Measurements from ENCODE around the gene KCNQ2.

KCNQ2 gene

GRCh38 chr20:63431944-63432343 is 40.5 kb downstream of the KCNQ2 start:
- DNase-seq, result no peak

- DNase-seq, result no peak
Observed at GRCh38 chr20:63430891-63431290, 41.6 kb downstream of the KCNQ2 start.

- no peak for DNase-seq
Observed at GRCh38 chr20:63429992-63430391, 42.5 kb downstream of the KCNQ2 start.

DNA sequence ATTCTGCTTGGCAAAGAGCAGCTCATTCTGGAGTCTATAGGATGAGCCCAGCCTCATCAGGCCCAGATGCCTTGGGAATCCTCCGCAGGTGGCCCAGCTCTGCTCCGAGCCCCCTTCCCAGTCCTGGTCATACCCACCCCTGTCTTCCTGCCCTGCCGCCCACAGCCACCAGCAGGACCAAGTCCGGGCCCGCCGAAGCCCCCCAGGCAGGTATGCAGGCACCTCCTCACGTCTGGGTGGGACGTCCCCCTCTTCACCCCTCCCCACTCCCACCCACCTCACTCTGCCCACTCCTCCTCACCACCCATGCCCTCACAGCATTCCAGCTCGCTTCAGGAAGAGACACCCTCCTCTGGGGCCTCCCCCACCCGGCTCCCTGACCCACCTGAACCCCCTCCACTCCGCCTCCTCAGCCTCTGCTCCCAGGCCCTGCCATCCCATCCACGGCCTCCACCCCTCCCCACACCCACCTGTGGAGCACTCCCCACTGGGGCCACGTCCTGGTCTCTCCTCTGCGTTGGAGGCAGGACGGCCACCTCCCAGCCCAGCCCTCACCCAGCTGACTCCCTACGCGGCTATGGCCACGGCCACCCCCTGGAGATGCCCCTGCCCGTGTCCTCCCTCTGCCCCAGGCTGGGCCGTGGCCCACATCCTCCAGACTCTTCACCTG is 43.4 kb downstream of the KCNQ2 start:
- DNase-seq, result no peak

GRCh38 chr20:63427724-63428330 is 44.6 kb downstream of the KCNQ2 start:
- DNase-seq, result no peak

- no peak for DNase-seq
Observed at GRCh38 chr20:63427206-63427605, 45.2 kb downstream of the KCNQ2 start.

DNA sequence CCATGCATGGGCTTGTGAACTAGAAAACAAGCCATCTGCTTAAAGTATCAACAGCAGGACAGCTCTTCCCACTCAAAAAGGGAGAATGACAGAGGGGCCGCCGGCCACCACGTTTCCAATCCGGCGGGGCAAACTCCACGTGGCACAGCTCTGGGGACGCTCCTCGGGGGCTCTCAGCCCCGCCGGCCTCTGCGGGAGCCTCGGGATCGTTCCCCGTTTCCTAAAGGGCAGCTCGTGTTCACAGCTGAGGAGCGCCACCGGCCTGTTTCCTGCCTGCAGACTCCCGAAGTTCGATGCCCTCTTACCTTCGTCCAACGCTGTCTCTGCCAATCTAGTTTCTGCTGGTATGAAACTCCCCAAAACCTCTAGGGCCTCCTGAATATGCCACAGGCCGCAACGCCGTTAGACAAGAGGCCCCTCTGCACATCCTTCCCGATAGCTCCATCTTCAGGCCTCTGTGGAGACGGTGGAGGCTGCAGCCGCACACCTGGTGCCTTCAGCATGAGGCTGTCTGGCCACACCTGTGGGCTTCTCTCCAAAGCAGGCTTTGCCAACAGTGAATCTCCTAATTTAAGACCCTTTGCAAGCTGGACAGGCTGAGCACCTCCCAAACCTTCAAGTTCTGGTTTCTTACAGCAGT is 46.5 kb downstream of the KCNQ2 start:
- no peak for DNase-seq

DNA sequence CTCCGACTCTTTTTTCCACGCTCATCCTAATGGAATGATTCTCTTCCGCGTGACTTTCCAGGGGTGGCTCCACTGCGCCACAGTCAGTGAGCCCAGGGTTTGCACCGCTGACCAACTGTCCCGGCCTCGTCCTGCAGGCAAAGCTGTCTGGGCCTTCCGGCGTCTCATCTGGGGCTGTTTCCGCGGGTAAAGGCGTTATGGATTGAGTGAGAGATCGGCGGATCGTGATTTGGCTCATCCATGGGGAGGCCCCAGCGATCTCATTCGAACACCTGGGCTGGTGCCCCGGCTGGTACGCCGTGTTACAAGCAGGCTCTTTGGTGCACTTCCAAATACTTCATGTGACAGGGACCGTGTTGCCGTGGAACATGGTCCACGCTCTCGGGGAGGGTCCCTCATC is 47.8 kb downstream of the KCNQ2 start:
- DNase-seq, result no peak

DNA sequence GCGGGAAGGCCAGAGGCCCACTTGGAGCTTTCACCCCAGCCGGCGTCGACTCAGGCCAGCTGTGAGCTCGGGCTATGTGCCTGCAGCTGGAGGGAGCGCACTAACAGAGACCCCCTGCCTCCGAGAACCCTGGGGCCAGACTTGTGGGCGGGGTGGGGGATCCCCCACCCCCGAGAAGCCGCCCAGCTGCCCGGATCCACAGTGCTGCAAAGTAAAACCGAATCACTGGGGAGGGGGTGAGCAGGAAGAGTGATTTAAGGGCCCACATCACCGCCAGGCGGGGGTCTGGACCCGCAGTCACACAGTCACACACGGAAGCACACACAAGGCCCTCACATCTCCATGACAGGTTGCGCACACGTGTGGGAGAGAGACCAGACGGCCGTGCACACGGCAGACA is 48.7 kb downstream of the KCNQ2 start:
- no peak for DNase-seq

DNA sequence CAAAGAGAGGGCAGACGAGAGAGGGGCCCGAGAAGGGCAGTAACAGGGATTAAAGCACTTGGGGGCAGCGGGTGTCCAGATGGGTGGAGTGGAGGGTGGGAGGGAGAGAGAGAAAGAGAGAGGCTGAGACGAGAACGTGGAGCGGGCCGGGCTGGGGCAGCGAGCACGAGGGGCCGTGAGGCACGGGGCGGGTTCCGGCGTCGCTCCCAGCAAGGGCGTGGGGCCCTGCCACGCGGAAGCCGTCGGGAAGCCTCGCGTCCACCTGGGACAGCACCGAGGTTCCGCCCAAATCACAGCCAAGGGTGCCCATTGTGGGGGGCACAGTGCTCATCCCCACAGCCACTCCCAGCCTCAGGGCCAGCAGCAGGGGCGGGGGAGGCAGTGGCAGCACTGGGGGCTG is 49.8 kb downstream of the KCNQ2 start:
- DNase-seq, result no peak

DNA sequence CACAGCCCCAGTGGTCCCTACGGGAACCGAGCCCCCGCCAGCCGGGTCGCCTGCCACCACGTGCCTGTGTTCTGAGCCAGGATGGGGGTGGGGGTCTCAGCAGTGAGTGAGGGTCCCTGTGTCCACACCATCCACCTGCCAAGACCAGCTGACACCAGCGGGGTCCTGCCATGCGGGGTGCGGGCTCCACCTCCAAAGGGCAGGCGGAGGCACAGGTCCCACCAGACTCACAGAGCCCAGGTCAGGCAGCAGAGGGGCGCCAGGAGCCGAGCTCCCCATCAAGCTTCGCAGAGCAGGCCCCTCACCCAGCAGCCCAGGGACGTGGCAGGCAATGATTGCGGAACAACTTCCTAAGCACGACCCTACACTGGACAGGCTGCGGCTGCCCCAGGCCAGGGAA is 50.5 kb downstream of the KCNQ2 start:
- no peak for DNase-seq

- no peak for DNase-seq
Observed at GRCh38 chr20:63421094-63421692, 51.3 kb downstream of the KCNQ2 start.

DNA sequence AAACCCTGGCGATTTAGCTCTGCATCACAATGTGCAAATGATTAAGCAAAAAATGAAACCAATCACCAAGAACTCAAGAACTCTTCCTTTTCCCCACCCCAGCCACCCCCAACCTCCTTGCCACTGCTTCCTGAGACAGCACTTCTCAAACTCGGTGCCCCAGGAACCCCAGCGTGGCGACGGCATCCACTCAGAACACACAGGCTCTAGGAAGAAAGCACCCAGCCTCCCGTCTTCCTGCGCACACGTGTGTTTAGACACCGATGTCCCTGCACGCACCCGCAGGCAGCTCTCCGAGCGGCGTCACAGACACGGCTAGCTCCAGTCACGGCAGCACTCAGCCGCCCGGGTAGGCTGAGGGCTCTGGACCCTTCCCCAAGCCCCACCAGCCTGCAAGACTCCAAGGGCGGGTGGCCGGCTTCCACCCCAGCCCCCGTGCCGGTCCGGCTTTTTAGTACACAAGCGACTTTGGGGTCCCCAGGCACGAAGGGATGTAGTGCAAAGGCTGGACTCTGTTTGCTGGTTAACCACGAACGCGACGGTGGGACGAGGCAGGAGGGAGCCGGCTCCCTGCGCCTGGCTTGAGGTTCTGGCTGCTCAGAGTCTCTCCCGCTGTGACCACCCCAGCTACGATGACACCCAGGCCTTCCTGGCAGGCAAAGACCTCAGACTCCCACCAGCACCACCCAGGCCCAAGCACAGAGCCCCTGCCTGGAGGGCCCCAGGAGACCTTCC is 51.9 kb downstream of the KCNQ2 start:
- no peak for DNase-seq

DNA sequence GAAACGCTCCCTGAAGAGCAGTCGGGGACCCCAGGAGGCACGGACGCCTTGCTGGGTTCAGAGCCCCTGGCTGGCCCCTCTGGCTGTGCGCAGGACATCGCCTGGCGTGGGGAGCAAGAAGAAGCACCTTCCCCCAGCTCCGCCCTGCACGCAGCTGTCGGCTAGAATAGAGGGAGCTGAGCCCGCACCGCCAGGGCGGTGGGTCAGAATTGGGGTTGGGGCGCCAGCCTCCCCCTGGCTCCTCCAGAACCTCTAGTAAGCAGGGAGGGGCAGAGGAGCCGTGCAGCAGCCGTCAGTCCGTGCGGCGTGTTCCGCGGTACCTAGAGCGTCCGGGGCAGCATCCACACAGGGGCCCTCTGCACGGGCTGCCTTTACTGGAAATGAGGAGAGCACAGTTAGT is 53.2 kb downstream of the KCNQ2 start:
- no peak for DNase-seq

DNA sequence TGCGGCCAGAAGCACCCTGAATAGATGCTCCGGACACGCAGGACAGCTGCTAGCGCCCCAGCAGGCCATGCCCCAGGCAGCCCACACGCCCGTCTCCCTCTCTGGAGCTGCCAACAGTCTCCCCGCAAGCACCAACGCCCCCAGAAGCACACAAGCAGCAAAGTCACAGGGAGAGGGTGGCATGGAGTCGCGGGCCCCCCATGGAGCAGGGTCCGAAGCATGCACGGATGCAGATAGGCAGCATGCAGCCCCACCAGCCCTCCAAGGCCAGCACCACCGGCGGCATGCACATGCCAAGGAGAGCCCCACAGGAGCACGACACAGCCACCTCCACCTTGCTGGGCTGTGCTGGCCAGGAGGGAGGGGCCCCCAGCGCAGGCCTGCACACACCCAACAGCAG is 53.8 kb downstream of the KCNQ2 start:
- no peak for DNase-seq

DNA sequence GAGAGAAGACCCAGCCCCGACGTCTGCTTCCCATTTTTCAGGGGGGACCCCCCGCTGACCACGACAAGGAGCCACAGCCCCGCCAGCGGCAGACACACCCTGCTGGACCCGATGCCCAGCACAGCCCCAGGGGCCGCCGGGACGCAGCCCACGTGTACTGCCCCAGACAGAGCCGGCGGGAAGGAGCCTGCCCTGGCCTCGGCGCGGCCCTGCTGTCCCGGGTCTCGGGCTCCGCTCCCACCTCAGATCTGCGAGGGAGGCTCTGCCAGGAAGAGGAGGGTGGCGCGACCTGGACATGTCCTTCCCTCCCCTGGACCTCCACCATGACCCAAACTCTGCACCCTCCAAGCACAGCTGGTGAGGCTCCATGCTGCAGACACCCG is 54.7 kb downstream of the KCNQ2 start:
- no peak for DNase-seq

DNA sequence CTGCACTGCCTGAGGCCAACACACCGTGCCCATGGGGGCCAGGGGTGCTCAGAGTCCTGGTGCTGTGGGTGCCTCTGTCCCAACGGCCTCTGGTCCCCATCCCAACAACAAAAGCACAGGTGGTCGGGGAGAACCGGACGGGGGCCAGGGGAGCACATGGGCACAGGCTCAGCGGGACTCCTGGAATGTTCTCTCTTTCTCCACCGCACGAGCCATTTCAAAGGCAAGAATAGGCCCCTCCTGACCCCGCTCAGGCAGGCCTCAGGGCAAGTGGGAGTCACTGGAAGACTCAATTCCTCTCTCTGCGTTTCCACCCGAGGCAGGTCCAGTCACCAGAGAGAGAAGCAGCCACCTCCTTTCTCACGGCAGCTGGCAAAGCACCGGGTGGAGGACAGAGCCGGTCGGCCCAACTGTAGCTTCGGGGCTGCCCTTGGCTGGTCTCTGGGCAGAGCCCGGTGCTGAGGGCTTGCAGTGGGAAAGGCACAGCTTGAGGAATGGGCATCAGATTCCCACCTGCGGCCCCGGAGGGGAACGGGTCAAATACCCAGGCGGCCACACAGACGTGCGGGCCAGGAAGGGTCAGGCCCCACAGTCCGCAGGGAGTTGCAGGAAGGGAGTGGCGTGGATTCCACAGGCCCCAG is 55.2 kb downstream of the KCNQ2 start:
- no peak for DNase-seq

DNA sequence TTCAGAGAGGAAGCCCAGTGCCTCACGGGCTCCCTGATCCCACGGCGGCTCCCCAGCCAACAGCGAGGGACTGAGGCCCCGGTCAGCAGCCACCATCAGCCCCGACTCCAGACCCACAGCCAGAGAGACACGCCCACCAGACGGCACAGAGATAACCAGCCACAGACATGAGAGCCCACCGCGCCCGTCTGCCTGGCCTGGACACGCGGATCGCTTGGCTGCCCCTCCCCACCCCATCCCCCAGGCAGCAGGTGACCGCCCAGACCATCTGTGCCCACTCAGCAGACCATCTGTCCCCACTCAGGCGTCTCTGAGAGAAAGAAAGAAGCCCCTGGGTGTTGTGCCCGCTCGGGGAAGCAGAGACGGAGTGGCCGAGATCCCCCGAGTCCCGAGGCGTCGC is 55.8 kb downstream of the KCNQ2 start:
- no peak for DNase-seq

- DNase-seq, result no peak
Observed at GRCh38 chr20:63415647-63416391, 56.6 kb downstream of the KCNQ2 start.

- no peak for DNase-seq
Observed at GRCh38 chr20:63414720-63415430, 57.6 kb downstream of the KCNQ2 start.

DNA sequence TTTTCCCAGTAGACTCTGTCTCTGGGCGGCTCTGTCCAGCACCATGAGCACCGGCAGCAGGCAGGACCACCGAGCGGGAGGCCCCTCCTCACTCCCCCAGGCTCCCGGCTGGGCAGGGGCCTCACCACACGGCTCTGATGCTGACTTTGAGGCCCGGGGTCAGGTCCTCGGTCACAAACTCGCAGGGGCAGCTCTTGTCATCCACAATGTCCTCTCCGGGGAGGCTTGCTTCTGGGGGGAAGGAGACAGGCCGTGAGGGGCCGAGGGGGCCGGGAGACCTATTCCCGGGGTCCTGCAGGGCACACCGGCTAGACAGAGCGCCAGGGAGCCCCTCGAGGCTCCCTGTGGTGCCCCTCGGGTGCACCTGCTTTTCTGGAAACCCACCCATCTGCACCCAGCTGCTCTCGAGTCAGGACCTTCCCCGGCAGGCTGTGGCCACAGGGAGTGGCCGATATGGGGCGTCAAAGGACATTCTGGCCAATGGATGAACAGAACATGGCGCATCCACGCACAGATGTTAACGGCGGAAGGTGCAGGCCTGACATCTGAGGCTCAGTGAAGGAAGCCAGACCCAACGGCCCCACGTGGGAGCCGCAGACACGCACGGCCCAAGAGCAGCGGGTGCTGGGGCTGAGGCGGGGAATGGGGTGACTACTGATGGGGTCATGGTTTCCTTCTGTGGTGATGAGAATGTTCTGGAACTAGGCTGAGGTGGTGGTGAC is 58.3 kb downstream of the KCNQ2 start:
- no peak for DNase-seq

Data from NCI-H1436 (cell line).